ENCODE results near the gene PSMA7. TPM values are rescaled to one million over a fixed set of nuclear protein-coding genes. Genes with fewer than 3 reads are reported as not detected.
"Not testable (repeated sequence)": the region's sequence is repeated elsewhere in the genome, so short reads cannot be mapped to it uniquely, and the experiment has no call there.

Gene PSMA7
- total RNA-seq, 1 experiment from 2014 or later, result 362 TPM

DNA sequence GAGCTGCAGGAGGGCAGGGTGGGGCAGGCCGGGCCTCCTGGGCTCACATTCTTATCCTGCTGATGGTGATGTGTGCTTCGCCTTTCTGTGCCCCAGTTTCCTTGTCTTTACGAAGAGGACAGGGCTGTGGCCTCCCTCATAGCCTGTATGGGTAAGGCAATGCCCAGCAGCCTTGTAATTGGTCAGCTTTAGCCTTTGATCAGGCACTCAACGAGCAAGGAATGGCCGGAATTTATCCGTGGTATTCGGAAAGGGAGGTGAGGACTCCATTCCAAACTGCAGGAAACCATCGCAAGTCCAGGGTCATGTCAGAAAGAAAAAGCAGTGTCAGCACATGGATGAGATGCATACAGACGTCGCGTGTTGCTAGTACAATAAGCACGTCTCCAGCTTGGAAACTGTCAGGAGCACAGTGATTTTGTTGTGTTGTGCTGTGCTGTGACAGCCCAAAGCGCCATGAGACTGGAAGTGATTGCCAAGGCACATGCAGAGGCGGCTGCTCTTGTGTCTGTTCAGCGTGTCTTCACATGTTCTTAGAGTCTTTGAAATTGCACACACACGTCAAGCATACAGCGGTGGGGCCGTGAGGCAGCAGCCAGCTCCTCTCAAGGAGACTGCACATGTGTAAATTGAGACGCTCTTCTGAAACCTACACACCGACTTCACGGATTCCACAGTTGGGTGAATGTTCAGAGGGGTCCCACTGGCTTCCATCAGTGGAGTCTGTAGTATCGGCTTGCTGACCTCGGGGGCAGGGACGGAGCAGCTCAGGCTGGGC, 6.5 kb upstream of the PSMA7 start:
- intact Hi-C loops (cut with micrococcal nuclease), result no loop called here
- Mint-ChIP-seq H3K9me3 (ENCODE audit: unreplicated experiment) (no peaks in the 10 kb centered on the region), H3K4me3 (ENCODE audit: unreplicated experiment) (peak overlapping the region; percentile 23), H3K27ac (ENCODE audit: low read depth, unreplicated experiment) (peak overlapping the region; percentile 59), H3K4me1 (ENCODE audit: insufficient read depth, unreplicated experiment) (peaks cover 30% of the 10 kb centered on the region), H3K27me3 (ENCODE audit: insufficient read depth, unreplicated experiment) (no peaks in the 10 kb centered on the region), H3K36me3 (ENCODE audit: insufficient read depth, unreplicated experiment) (peaks cover 35% of the 10 kb centered on the region)
- peak; percentile 40 for DNase-seq (ENCODE audit: unreplicated experiment)
- no TSS peak for BruUV-seq (replicated peaks)
- TF ChIP-seq, protein P1, sequence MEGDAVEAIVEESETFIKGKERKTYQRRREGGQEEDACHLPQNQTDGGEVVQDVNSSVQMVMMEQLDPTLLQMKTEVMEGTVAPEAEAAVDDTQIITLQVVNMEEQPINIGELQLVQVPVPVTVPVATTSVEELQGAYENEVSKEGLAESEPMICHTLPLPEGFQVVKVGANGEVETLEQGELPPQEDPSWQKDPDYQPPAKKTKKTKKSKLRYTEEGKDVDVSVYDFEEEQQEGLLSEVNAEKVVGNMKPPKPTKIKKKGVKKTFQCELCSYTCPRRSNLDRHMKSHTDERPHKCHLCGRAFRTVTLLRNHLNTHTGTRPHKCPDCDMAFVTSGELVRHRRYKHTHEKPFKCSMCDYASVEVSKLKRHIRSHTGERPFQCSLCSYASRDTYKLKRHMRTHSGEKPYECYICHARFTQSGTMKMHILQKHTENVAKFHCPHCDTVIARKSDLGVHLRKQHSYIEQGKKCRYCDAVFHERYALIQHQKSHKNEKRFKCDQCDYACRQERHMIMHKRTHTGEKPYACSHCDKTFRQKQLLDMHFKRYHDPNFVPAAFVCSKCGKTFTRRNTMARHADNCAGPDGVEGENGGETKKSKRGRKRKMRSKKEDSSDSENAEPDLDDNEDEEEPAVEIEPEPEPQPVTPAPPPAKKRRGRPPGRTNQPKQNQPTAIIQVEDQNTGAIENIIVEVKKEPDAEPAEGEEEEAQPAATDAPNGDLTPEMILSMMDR (IDR thresholded peaks at IDR 0.05; ENCODE audit: unreplicated experiment), result no peak
- ChIA-PET CTCF (interaction anchor here (0.5 to 0.6 kb wide), 2 partner anchors 11 to 20 kb away, joined by 3 read pairs; no protein-coding TSS in a partner anchor), POLR2A (interaction anchor here (0.5 to 1.9 kb wide), 10 partner anchors 8 to 659 kb away, joined by 3 to 6 read pairs (median 4); partner anchors contain the start of gene LSM14B)

DNA sequence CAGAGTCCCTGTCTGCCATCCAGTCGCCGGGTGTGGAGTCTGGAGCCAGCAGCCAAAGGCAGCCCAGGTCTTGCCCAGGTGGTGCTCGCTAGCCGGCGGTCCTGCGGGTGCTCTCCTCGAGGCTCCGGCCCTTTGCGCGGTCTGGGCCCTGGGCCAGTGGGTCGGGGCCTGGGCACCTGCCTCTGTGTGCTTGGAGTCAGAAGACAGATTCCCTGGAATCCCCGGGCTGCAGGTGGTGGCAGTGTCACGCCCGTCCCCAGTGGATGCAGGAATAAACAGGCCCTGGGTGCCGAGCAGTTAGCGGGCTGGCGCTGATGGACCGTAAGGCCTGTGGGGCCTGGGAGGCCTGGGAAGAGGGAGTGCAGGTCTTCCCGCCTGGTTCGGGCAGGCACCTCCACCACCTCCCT, 5.7 kb upstream of the PSMA7 start:
- Mint-ChIP-seq H3K4me3 (ENCODE audit: unreplicated experiment) (no peak overlapping the region), H3K27me3 (ENCODE audit: insufficient read depth, unreplicated experiment) (no peaks in the 10 kb centered on the region), H3K36me3 (ENCODE audit: insufficient read depth, unreplicated experiment) (peaks cover 27% of the 10 kb centered on the region), H3K27ac (ENCODE audit: low read depth, unreplicated experiment) (peak overlapping the region; percentile 59), H3K9me3 (ENCODE audit: unreplicated experiment) (no peaks in the 10 kb centered on the region), H3K4me1 (ENCODE audit: insufficient read depth, unreplicated experiment) (peaks cover 29% of the 10 kb centered on the region)
- CTCF ChIA-PET, result interaction anchor here (0.6 kb wide), 1 partner anchor 11 kb away, joined by 3 read pairs; no protein-coding TSS in a partner anchor
- BruUV-seq (replicated peaks), result no TSS peak
- DNase-seq (ENCODE audit: unreplicated experiment), result no peak
- POLR2A ChIA-PET, result no interaction called here
- TF ChIP-seq, protein P1 (IDR thresholded peaks at IDR 0.05; ENCODE audit: unreplicated experiment), result no peak
- intact Hi-C loops (cut with micrococcal nuclease), result no loop called here

DNA sequence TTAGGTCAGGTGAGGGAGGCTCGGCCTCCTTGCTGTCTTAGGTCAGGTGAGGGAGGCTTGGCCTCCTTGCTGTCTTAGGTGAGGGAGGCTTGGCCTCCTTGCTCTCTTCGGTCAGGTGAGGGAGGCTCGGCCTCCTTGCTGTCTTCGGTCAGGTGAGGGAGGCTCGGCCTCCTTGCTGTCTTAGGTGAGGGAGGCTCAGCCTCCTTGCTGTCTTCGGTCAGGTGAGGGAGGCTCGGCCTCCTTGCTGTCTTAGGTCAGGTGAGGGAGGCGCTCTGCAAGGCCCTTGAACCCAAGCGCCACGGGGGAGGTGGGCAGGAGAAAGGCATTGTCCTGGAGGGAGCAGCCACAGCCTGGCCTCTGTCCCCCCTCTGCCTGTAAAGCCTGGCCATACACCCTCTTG, 5.2 kb upstream of the PSMA7 start:
- H3K27ac Mint-ChIP-seq (ENCODE audit: low read depth, unreplicated experiment); H3K9me3 Mint-ChIP-seq (ENCODE audit: unreplicated experiment); BruUV-seq (replicated peaks); H3K27me3 Mint-ChIP-seq (ENCODE audit: insufficient read depth, unreplicated experiment); intact Hi-C loops (cut with micrococcal nuclease); DNase-seq (ENCODE audit: unreplicated experiment); CTCF ChIA-PET; H3K4me3 Mint-ChIP-seq (ENCODE audit: unreplicated experiment); POLR2A ChIA-PET: not testable (repeated sequence)
- Mint-ChIP-seq H3K36me3 (ENCODE audit: insufficient read depth, unreplicated experiment) (peaks cover 22% of the 10 kb centered on the region), H3K4me1 (ENCODE audit: insufficient read depth, unreplicated experiment) (peaks cover 29% of the 10 kb centered on the region)

DNA sequence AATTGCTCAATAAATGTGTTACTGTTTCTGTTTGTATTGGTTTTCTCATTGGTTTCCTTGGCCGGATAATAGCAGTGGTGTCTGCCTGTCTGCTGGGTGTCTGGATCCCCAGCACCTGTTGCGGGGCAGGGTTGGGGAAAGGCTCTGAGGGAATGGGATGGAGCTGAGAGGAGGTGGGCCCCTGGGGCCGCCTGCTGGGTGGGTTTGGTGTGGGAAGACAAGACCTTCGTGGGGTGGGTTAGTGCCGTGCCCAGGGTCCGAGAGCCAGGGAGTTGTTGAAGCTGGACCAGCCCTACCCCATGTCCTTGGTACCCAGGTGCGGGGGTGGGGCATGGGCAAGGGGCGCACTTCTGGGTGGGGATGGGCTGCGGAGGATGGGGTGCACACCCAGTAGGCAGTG, 4.3 kb upstream of the PSMA7 start:
- peaks cover 29% of the 10 kb centered on the region for H3K4me1 Mint-ChIP-seq (ENCODE audit: insufficient read depth, unreplicated experiment)
- H3K4me3 Mint-ChIP-seq (ENCODE audit: unreplicated experiment), result no peak overlapping the region
- TF ChIP-seq, protein P1 (IDR thresholded peaks at IDR 0.05; ENCODE audit: unreplicated experiment), result no peak
- H3K9me3 Mint-ChIP-seq (ENCODE audit: unreplicated experiment), result no peaks in the 10 kb centered on the region
- BruUV-seq (replicated peaks), result no TSS peak
- no peaks in the 10 kb centered on the region for H3K27me3 Mint-ChIP-seq (ENCODE audit: insufficient read depth, unreplicated experiment)
- DNase-seq (ENCODE audit: unreplicated experiment), result no peak
- POLR2A ChIA-PET, result no interaction called here
- no peak overlapping the region for H3K27ac Mint-ChIP-seq (ENCODE audit: low read depth, unreplicated experiment)
- H3K36me3 Mint-ChIP-seq (ENCODE audit: insufficient read depth, unreplicated experiment), result peaks cover 13% of the 10 kb centered on the region
- intact Hi-C loops (cut with micrococcal nuclease), result no loop called here
- CTCF ChIA-PET, result interaction anchor here (0.6 kb wide), 1 partner anchor 155 kb away, joined by 3 read pairs; the partner anchor contains the start of gene ADRM1
